Measurements from ENCODE around the gene SLC6A16.
"Not testable (repeated sequence)": the region's sequence is repeated elsewhere in the genome, so short reads cannot be mapped to it uniquely, and the experiment has no call there.

The SLC6A16 gene

GRCh38 chr19:49328741-49329140, 3.8 kb upstream of the SLC6A16 start:
- no peak for DNase-seq

- DNase-seq = no peak
Observed at GRCh38 chr19:49327878-49328544, 3.0 kb upstream of the SLC6A16 start.

- DNase-seq = no peak
Observed at GRCh38 chr19:49326165-49326704, 1.2 kb upstream of the SLC6A16 start.

GRCh38 chr19:49325756-49326155, 765 bp upstream of the SLC6A16 start:
- DNase-seq = not testable (repeated sequence)

- no peak for DNase-seq
Observed at GRCh38 chr19:49318296-49318695, 6.7 kb downstream of the SLC6A16 start.

- no peak for DNase-seq
Observed at GRCh38 chr19:49316284-49316683, 8.7 kb downstream of the SLC6A16 start.

- DNase-seq = no peak
Observed at GRCh38 chr19:49315111-49315510, 9.9 kb downstream of the SLC6A16 start.

- no peak for DNase-seq
Observed at GRCh38 chr19:49309087-49309486, 15.9 kb downstream of the SLC6A16 start.

GRCh38 chr19:49306734-49307133, 18.3 kb downstream of the SLC6A16 start:
- DNase-seq = peak; percentile 24

- DNase-seq = no peak
Observed at GRCh38 chr19:49301866-49302252, 23.1 kb downstream of the SLC6A16 start.

- DNase-seq = peak; percentile 16
Observed at GRCh38 chr19:49301165-49301865, 23.7 kb downstream of the SLC6A16 start.

- not testable (repeated sequence) for DNase-seq
Observed at GRCh38 chr19:49298653-49299052, 26.3 kb downstream of the SLC6A16 start.

- DNase-seq = no peak
Observed at GRCh38 chr19:49297403-49297802, 27.6 kb downstream of the SLC6A16 start.

GRCh38 chr19:49295208-49295880, 29.6 kb downstream of the SLC6A16 start:
- no peak for DNase-seq

GRCh38 chr19:49294401-49294800, 30.6 kb downstream of the SLC6A16 start:
- DNase-seq = no peak

- DNase-seq = no peak
Observed at GRCh38 chr19:49290517-49290916, 34.5 kb downstream of the SLC6A16 start.

- DNase-seq = not testable (repeated sequence)
Observed at GRCh38 chr19:49289286-49289685, 35.7 kb downstream of the SLC6A16 start.

GRCh38 chr19:49288205-49288604, 36.8 kb downstream of the SLC6A16 start:
- not testable (repeated sequence) for DNase-seq

GRCh38 chr19:49287141-49287770, 37.7 kb downstream of the SLC6A16 start:
- no peak for DNase-seq

- no peak for DNase-seq
Observed at GRCh38 chr19:49282184-49282583, 42.8 kb downstream of the SLC6A16 start.

GRCh38 chr19:49272204-49272603, 52.8 kb downstream of the SLC6A16 start:
- DNase-seq = no peak

- DNase-seq = no peak
Observed at GRCh38 chr19:49271080-49271753, 53.8 kb downstream of the SLC6A16 start.

GRCh38 chr19:49266409-49266808, 58.6 kb downstream of the SLC6A16 start:
- DNase-seq = not testable (repeated sequence)

All from NCI-H526 treated with DMSO at 0.1 percent for 48 hours (cell line).